Bronchial epithelial cell (primary cell): ENCODE data around the gene GALNS. TPM values are rescaled to one million over a fixed set of nuclear protein-coding genes. Genes with fewer than 3 reads are reported as not detected.

ENCODE experiments used
- DNase-seq: peaks from one replicate; pipeline ENCODE4 v3.0.0-alpha.2; 2010; ENCODE audit warnings: low read depth
- FAIRE-seq: peaks from 2 replicates; lab custom pipeline; 2011; peaks lifted over from hg19 to GRCh38; lab: Jason Lieb, UNC
- H3K27me3 ChIP-seq: 2 replicates; pipeline ENCODE4 v1.5.1; 2011; ENCODE audit warnings: low read length; ENCODE audit not compliant: control insufficient read depth, insufficient read depth
- H3K36me3 ChIP-seq: 2 replicates; pipeline ENCODE4 v1.5.1; 2011; ENCODE audit warnings: low read length; ENCODE audit not compliant: control insufficient read depth, insufficient read depth
- H3K4me3 ChIP-seq: 2 replicates; pipeline ENCODE4 v1.5.1; 2011; ENCODE audit warnings: mild to moderate bottlenecking, low read depth, low read length, control low read depth
- CTCF ChIP-seq: IDR thresholded peaks from 2 replicates; pipeline ENCODE4 v1.5.1; 2011; ENCODE audit warnings: mild to moderate bottlenecking, moderate library complexity, low read length, control low read depth, inconsistent platforms; ENCODE audit not compliant: insufficient read depth, severe bottlenecking
- total RNA-seq: library from RNA; depleted of rRNA; stranded (reverse); fragments of >200 nt; gene quantifications from 2 replicates; pipeline ENCODE4 v1.2.1, GENCODE V29; 2014

Gene GALNS
- total RNA-seq, 1 donor from 2014 or later = 16.3 TPM

GRCh38 chr16:88766975-88767374 is 89.8 kb downstream of the GALNS start:
- Histone ChIP-seq H3K4me3 (no peak overlapping the region), H3K27me3 (no peaks in the 10 kb centered on the region), H3K36me3 (peaks cover 12% of the 10 kb centered on the region)
- TF ChIP-seq CTCF = no peak
- DNase-seq (no peak), FAIRE-seq (no peak)

DNA sequence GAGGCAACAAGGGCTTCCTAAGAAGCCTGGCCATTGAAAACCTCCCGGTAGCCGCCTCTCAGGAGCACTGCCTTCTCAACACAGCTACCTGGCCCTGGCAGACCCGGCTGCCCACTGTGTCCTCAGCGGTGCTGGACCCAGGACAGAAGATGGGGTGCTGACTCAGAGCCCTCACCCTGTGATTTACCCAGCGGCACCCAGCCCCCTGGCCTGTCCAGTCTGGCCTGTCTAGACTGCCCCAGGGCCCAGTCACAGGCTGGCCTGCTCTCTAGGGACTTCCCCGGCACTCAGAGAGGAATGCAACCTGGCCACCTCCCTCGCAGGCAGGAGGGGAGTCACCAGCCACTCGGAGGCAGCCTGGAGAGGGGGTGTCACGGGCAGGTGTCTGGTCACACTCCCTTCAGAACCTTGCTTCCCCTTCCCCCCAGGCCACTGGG is 91.8 kb downstream of the GALNS start:
- TF ChIP-seq CTCF = no peak
- Histone ChIP-seq H3K4me3 (no peak overlapping the region), H3K27me3 (no peaks in the 10 kb centered on the region), H3K36me3 (peaks cover 13% of the 10 kb centered on the region)
- DNase-seq = peak; percentile 78
- FAIRE-seq = no peak

- no peak overlapping the region for H3K4me3 ChIP-seq
- no peak for DNase-seq
- no peak for TF ChIP-seq CTCF
- H3K36me3 ChIP-seq = peaks cover 11% of the 10 kb centered on the region
- H3K27me3 ChIP-seq = no peaks in the 10 kb centered on the region
- no peak for FAIRE-seq
These were observed 92.7 kb downstream of the GALNS start for GRCh38 chr16:88764080-88764479.

Other genes with a start within 250 kb of the GALNS start
- gene IL17C, start 218.4 kb downstream of the GALNS start, total RNA-seq = under 0.01 TPM in 1 of 2 replicates, not detected in the other
- 134 and 181 TPM in 2 replicates for gene CYBA, start 205.9 kb downstream of the GALNS start, total RNA-seq
- 34.6 and 56.6 TPM in 2 replicates for gene MVD, start 193.9 kb downstream of the GALNS start, total RNA-seq
- gene SNAI3, start 170.4 kb downstream of the GALNS start, total RNA-seq = 0.26 TPM in 1 of 2 replicates, not detected in the other
- gene RNF166, start 150.5 kb downstream of the GALNS start, total RNA-seq = 6.8 and 9.7 TPM in 2 replicates
- 11.3 and 31.1 TPM in 2 replicates for gene CTU2, start 150.4 kb downstream of the GALNS start, total RNA-seq
- gene PIEZO1, start 71.7 kb downstream of the GALNS start, total RNA-seq = 98.2 and 224 TPM in 2 replicates
- gene CDT1, start 53.2 kb downstream of the GALNS start, total RNA-seq = 0.26 TPM in 2 replicates
- gene APRT, start 45.0 kb downstream of the GALNS start, total RNA-seq = 153 and 154 TPM in 2 replicates
- 47.5 and 65.0 TPM in 2 replicates for gene TRAPPC2L, start 180 bp upstream of the GALNS start, total RNA-seq
- not detected in 2 replicates for gene PABPN1L, start 9.7 kb upstream of the GALNS start, total RNA-seq
- gene CBFA2T3, start 120.3 kb upstream of the GALNS start, total RNA-seq = 0.13 and 0.26 TPM in 2 replicates
- gene ACSF3, start 236.9 kb upstream of the GALNS start, total RNA-seq = 25.8 and 32.8 TPM in 2 replicates